ENCODE data around the gene SAMD3. TPM values are rescaled to one million over a fixed set of nuclear protein-coding genes. Genes with fewer than 3 reads are reported as not detected.
"Not testable (repeated sequence)": the region's sequence is repeated elsewhere in the genome, so short reads cannot be mapped to it uniquely, and the experiment has no call there.

Gene SAMD3
- total RNA-seq, 2 experiments from 2014 or later: 22.1 to 28.9 TPM

DNA sequence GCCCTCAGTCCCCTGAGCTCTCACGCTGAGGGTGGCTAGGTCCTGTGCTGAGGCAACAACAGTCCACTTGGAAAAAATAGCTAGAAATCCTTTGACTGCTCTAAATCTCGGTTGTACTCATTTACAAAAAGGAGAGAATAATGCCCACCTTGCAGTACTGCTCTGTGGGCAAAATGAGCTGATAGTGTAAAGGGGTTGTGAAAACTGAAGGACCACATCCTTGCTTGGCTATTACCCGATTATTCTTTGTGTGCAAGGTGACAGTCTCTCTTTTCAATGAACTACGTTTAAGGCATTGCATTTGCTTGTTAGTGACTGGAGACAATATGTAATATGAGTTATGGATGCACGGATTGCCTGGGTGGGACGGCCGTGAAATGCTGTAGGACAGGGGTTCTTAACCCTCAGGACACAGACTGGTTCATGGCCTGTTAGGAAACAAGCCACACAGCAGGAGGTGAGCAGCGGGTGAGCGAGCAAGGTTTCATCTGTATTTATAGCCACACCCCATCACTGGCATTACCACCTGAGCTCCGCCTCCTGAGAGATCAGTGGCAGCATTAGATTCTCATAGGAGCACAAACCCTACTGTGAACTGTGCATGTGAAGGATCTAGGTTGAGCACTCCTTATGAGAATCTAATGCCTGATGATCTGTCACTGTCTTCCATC lies 14.6 kb downstream of the SAMD3 start:
- CTCF ChIA-PET: interaction anchor here (3.4 kb wide), 1 partner anchor 15 kb away, joined by 10 read pairs; the partner anchor contains the start of gene SAMD3
- Mint-ChIP-seq H3K27me3 (ENCODE audit: low read depth) (no peaks in the 10 kb centered on the region), H3K27ac (no peak overlapping the region), H3K4me1 (ENCODE audit: low read depth) (peaks cover 36% of the 10 kb centered on the region), H3K4me3 (no peak overlapping the region), H3K36me3 (ENCODE audit: low read depth) (peaks cover 79% of the 10 kb centered on the region), H3K9me3 (ENCODE audit: insufficient read depth) (no peaks in the 10 kb centered on the region)
- ATAC-seq (no peak), DNase-seq (no peak)
- POLR2A ChIA-PET: no interaction called here

GRCh38 chr6:130206479-130206878 lies 16.3 kb downstream of the SAMD3 start:
- no peak overlapping the region for H3K4me3 Mint-ChIP-seq
- POLR2A ChIA-PET: interaction anchor here (0.6 kb wide), 2 partner anchors 22 to 160 kb away, joined by 3 read pairs; no protein-coding TSS in a partner anchor
- CTCF ChIA-PET: interaction anchor here (1.0 kb wide), 1 partner anchor 17 kb away, joined by 7 read pairs; the partner anchor contains the start of gene SAMD3
- peaks cover 25% of the 10 kb centered on the region for H3K4me1 Mint-ChIP-seq (ENCODE audit: low read depth)
- no peaks in the 10 kb centered on the region for H3K9me3 Mint-ChIP-seq (ENCODE audit: insufficient read depth)
- no peaks in the 10 kb centered on the region for H3K27me3 Mint-ChIP-seq (ENCODE audit: low read depth)
- peaks cover 72% of the 10 kb centered on the region for H3K36me3 Mint-ChIP-seq (ENCODE audit: low read depth)
- H3K27ac Mint-ChIP-seq: no peak overlapping the region
- ATAC-seq: no peak
- DNase-seq: no peak

- no peaks in the 10 kb centered on the region for H3K9me3 Mint-ChIP-seq (ENCODE audit: insufficient read depth)
- POLR2A ChIA-PET: interaction anchor here (1.4 kb wide), 2 partner anchors 9 to 17 kb away, joined by 4 to 7 read pairs; no protein-coding TSS in a partner anchor
- CTCF ChIA-PET: interaction anchor here (1.3 kb wide), 2 partner anchors 9 to 19 kb away, joined by 3 to 5 read pairs; partner anchors contain the start of gene SAMD3
Observed at GRCh38 chr6:130204322-130204721, 18.4 kb downstream of the SAMD3 start.

GRCh38 chr6:130203370-130203769 lies 19.4 kb downstream of the SAMD3 start:
- Mint-ChIP-seq H3K9me3 (ENCODE audit: insufficient read depth) (no peaks in the 10 kb centered on the region), H3K27me3 (ENCODE audit: low read depth) (no peaks in the 10 kb centered on the region), H3K36me3 (ENCODE audit: low read depth) (peaks cover 69% of the 10 kb centered on the region), H3K27ac (no peak overlapping the region), H3K4me3 (no peak overlapping the region), H3K4me1 (ENCODE audit: low read depth) (peaks cover 14% of the 10 kb centered on the region)
- ATAC-seq: no peak
- POLR2A ChIA-PET: interaction anchor here (1.4 kb wide), 2 partner anchors 9 to 16 kb away, joined by 4 to 7 read pairs; no protein-coding TSS in a partner anchor
- DNase-seq: no peak
- CTCF ChIA-PET: interaction anchor here (1.0 to 1.3 kb wide), 4 partner anchors 10 to 79 kb away, joined by 3 to 5 read pairs (median 3); partner anchors contain the start of gene SAMD3

More at GRCh38 chr6:130204322-130204721, 18.4 kb downstream of the SAMD3 start:
- ATAC-seq: no peak
- H3K36me3 Mint-ChIP-seq (ENCODE audit: low read depth): peaks cover 73% of the 10 kb centered on the region
- no peak overlapping the region for H3K4me3 Mint-ChIP-seq
- H3K27me3 Mint-ChIP-seq (ENCODE audit: low read depth): no peaks in the 10 kb centered on the region
- no peak for DNase-seq
- no peak overlapping the region for H3K27ac Mint-ChIP-seq
- peaks cover 15% of the 10 kb centered on the region for H3K4me1 Mint-ChIP-seq (ENCODE audit: low read depth)

GRCh38 chr6:130202782-130203181 lies 20.0 kb downstream of the SAMD3 start:
- no peaks in the 10 kb centered on the region for H3K9me3 Mint-ChIP-seq (ENCODE audit: insufficient read depth)
- H3K27me3 Mint-ChIP-seq (ENCODE audit: low read depth): no peaks in the 10 kb centered on the region
- H3K4me1 Mint-ChIP-seq (ENCODE audit: low read depth): peaks cover 14% of the 10 kb centered on the region
- CTCF ChIA-PET: interaction anchor here (1.0 to 1.3 kb wide), 2 partner anchors 20 to 80 kb away, joined by 3 read pairs; no protein-coding TSS in a partner anchor
- ATAC-seq (no peak), DNase-seq (no peak)
- H3K27ac Mint-ChIP-seq: peak overlapping the region; percentile 3
- peaks cover 68% of the 10 kb centered on the region for H3K36me3 Mint-ChIP-seq (ENCODE audit: low read depth)
- no peak overlapping the region for H3K4me3 Mint-ChIP-seq
- POLR2A ChIA-PET: interaction anchor here (1.4 kb wide), 2 partner anchors 10 to 15 kb away, joined by 4 to 7 read pairs; no protein-coding TSS in a partner anchor

GRCh38 chr6:130200020-130200419 lies 22.7 kb downstream of the SAMD3 start:
- H3K27ac Mint-ChIP-seq: no peak overlapping the region
- H3K4me3 Mint-ChIP-seq: no peak overlapping the region
- POLR2A ChIA-PET: no interaction called here
- ATAC-seq: no peak
- no peak for DNase-seq
- H3K36me3 Mint-ChIP-seq (ENCODE audit: low read depth): peaks cover 57% of the 10 kb centered on the region
- H3K27me3 Mint-ChIP-seq (ENCODE audit: low read depth): no peaks in the 10 kb centered on the region
- peaks cover 12% of the 10 kb centered on the region for H3K4me1 Mint-ChIP-seq (ENCODE audit: low read depth)
- no peaks in the 10 kb centered on the region for H3K9me3 Mint-ChIP-seq (ENCODE audit: insufficient read depth)
- CTCF ChIA-PET: interaction anchor here (0.7 kb wide), 1 partner anchor 16 kb away, joined by 3 read pairs; no protein-coding TSS in a partner anchor

- Mint-ChIP-seq H3K27ac (no peak overlapping the region), H3K36me3 (ENCODE audit: low read depth) (peaks cover 58% of the 10 kb centered on the region), H3K9me3 (ENCODE audit: insufficient read depth) (no peaks in the 10 kb centered on the region), H3K27me3 (ENCODE audit: low read depth) (no peaks in the 10 kb centered on the region), H3K4me1 (ENCODE audit: low read depth) (peaks cover 13% of the 10 kb centered on the region), H3K4me3 (no peak overlapping the region)
- no peak for DNase-seq
- no peak for ATAC-seq
- CTCF ChIA-PET: interaction anchor here (1.5 kb wide), 1 partner anchor 10 kb away, joined by 4 read pairs; no protein-coding TSS in a partner anchor
- POLR2A ChIA-PET: interaction anchor here (0.7 kb wide), 1 partner anchor 16 kb away, joined by 3 read pairs; no protein-coding TSS in a partner anchor
Observed at GRCh38 chr6:130198483-130199035, 24.2 kb downstream of the SAMD3 start.

DNA sequence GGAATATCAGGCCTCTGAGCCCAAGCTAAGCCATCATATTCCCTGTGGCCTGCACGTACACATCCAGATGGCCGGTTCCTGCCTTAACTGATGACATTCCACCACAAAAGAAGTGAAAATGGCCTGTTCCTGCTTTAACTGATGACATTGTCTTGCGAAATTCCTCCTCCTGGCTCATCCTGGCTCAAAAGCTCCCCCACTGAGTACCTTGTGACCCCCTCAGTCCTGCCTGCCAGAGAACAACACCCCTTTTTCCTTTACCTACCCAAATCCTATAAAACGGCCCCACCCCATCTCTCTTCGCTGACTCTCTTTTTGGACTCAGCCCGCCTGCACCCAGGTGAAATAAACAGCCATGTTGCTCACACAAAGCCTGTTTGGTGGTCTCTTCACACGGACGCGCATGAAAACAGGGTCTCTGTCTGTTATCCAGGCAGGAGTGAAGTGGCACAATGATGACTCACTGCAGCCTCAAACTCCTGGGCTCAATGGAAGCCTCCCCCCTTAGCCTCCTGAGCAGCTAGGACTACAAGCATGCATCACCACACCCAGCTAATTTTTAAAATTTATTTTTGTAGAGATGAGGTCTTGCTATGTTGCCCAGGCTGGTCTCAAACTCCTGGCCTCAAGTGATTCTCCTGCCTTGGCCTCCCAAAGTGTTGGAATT lies 24.8 kb downstream of the SAMD3 start:
- H3K27ac Mint-ChIP-seq; H3K27me3 Mint-ChIP-seq (ENCODE audit: low read depth); ATAC-seq; DNase-seq; H3K4me3 Mint-ChIP-seq; H3K9me3 Mint-ChIP-seq (ENCODE audit: insufficient read depth): not testable (repeated sequence)
- POLR2A ChIA-PET: interaction anchor here (0.7 kb wide), 1 partner anchor 17 kb away, joined by 3 read pairs; no protein-coding TSS in a partner anchor
- Mint-ChIP-seq H3K4me1 (ENCODE audit: low read depth) (peaks cover 12% of the 10 kb centered on the region), H3K36me3 (ENCODE audit: low read depth) (peaks cover 60% of the 10 kb centered on the region)
- CTCF ChIA-PET: interaction anchor here (1.5 kb wide), 1 partner anchor 10 kb away, joined by 4 read pairs; no protein-coding TSS in a partner anchor

GRCh38 chr6:130194434-130194833 lies 28.3 kb downstream of the SAMD3 start:
- peaks cover 35% of the 10 kb centered on the region for H3K4me1 Mint-ChIP-seq (ENCODE audit: low read depth)
- POLR2A ChIA-PET; CTCF ChIA-PET; H3K4me3 Mint-ChIP-seq; H3K27ac Mint-ChIP-seq; H3K9me3 Mint-ChIP-seq (ENCODE audit: insufficient read depth); H3K27me3 Mint-ChIP-seq (ENCODE audit: low read depth); ATAC-seq; DNase-seq: not testable (repeated sequence)
- H3K36me3 Mint-ChIP-seq (ENCODE audit: low read depth): peaks cover 67% of the 10 kb centered on the region

DNA sequence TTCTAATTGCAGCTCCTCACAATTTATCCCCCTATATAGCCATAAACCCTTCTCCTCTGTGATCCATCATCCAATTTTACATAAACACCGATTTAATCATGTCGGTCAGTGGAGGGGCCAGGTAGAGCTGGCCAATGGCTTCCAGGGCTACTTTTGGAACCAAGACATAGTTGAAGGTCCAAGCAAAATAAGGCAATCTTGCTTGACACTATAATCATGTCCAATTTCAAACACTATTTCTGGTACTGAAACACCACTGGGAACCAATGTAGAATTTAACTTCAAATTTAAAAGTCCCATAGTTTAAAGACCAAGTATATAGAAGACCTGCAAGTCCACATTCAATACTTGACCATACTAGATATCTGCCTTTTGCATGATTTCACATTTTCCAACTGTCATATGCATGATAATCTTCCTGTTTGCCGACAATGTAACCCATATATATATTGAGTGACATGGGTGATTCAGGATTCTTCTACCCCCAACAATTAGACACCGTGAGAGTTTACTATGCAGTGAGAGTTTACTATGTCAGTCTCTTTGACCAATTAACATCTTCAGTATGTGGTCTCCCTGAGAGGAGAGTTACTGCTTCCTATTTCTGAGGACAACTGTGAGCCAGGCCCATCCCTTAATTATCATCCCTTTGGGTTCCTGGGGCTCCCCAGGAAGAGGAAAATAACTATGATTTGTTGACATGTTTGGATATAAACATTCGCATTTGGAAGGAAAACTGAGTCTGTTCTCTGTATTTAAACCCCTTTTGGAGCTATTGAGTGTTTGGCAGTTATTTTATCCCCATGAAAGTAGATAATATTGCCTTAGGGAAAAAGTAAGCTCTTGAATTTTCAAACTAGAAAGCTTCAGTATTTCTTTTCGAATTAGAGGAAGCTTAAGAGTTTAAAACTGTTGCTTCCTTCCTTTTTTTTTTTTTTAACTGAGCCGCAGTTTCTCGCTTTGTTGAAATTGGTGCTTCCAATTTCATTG lies 31.8 kb downstream of the SAMD3 start:
- ChIA-PET CTCF (no interaction called here), POLR2A (no interaction called here)
- no peak for ATAC-seq
- Mint-ChIP-seq H3K4me1 (ENCODE audit: low read depth) (peaks cover 60% of the 10 kb centered on the region), H3K4me3 (no peak overlapping the region), H3K27me3 (ENCODE audit: low read depth) (no peaks in the 10 kb centered on the region), H3K36me3 (ENCODE audit: low read depth) (peaks cover 72% of the 10 kb centered on the region), H3K27ac (peak overlapping the region; percentile 14), H3K9me3 (ENCODE audit: insufficient read depth) (peaks cover 9% of the 10 kb centered on the region)
- no peak for DNase-seq

All from activated CD8-positive, alpha-beta T cell treated with anti-CD3 and anti-CD28 coated beads, Interleukin-2, amount 10 ng/mL, durations not matched to agents 7 days and 5 days (primary cell).